Fibroblast of lung (primary cell): ENCODE data around the gene ITPR2. TPM values are rescaled to one million over a fixed set of nuclear protein-coding genes. Genes with fewer than 3 reads are reported as not detected.

Source experiments
- DNase-seq, 2 donors: peaks; one replicate each; pipeline versions ENCODE4 v3.0.0 to v3.0.0-alpha.2; 2010; ENCODE audit warnings: low read depth in 2 of 2
- H2AFZ ChIP-seq: 2 replicates; pipeline ENCODE4 v1.5.1; 2012; ENCODE audit warnings: low read length, control low read depth, inconsistent platforms
- H3K27ac ChIP-seq: 2 replicates; pipeline ENCODE4 v1.5.1; 2011; ENCODE audit warnings: low read length, control low read depth; ENCODE audit not compliant: insufficient read depth
- H3K27me3 ChIP-seq: 2 replicates; pipeline ENCODE4 v1.5.1; 2011; ENCODE audit warnings: mild to moderate bottlenecking, low read length; ENCODE audit not compliant: control insufficient read depth, insufficient read depth
- H3K36me3 ChIP-seq: 2 replicates; pipeline ENCODE4 v1.5.1; 2011; ENCODE audit warnings: low read length; ENCODE audit not compliant: control insufficient read depth, insufficient read depth
- H3K4me1 ChIP-seq: 2 replicates; pipeline ENCODE4 v1.5.1; 2011; ENCODE audit warnings: low read length; ENCODE audit not compliant: control insufficient read depth, insufficient read depth; ENCODE audit errors: extremely low read depth
- H3K4me2 ChIP-seq: 2 replicates; pipeline ENCODE4 v1.5.1; 2011; ENCODE audit warnings: low read length, control low read depth; ENCODE audit not compliant: insufficient read depth; ENCODE audit errors: extremely low read depth
- H3K4me3 ChIP-seq, 4 experiments: fragments of 200-600 bp in 1 of 4; sonication (generic) in 1 of 4; replicated peaks in 1 of 4; 2 replicates each; pipeline ENCODE4 v1.5.1; 2011 to 2016; ENCODE audit warnings: low read length in 4 of 4, low read depth in 3 of 4, mild to moderate bottlenecking in 3 of 4, control low read depth in 2 of 4, inconsistent platforms in 1 of 4, mixed read lengths in 1 of 4; ENCODE audit not compliant: insufficient read depth in 1 of 4; ENCODE audit errors: control extremely low read depth in 1 of 4
- H3K79me2 ChIP-seq: 2 replicates; pipeline ENCODE4 v1.5.1; 2012; ENCODE audit warnings: mild to moderate bottlenecking, low read length, inconsistent platforms; ENCODE audit not compliant: control insufficient read depth, insufficient read depth
- H3K9ac ChIP-seq: 2 replicates; pipeline ENCODE4 v1.5.1; 2011; ENCODE audit warnings: mild to moderate bottlenecking, low read length, control low read depth; ENCODE audit not compliant: insufficient read depth
- H3K9me3 ChIP-seq: 2 replicates; pipeline ENCODE4 v1.5.1; 2012; ENCODE audit warnings: low read depth, low read length; ENCODE audit not compliant: control insufficient read depth, insufficient read depth
- H4K20me1 ChIP-seq: 2 replicates; pipeline ENCODE4 v1.5.1; 2011; ENCODE audit warnings: low read length; ENCODE audit not compliant: control insufficient read depth, insufficient read depth; ENCODE audit errors: extremely low read depth
- EZH2 ChIP-seq: IDR thresholded peaks from 2 replicates; pipeline ENCODE4 v1.5.1; 2012; ENCODE audit warnings: low read length, control low read depth, mild to moderate bottlenecking; ENCODE audit errors: missing control alignments
- polyA plus RNA-seq, 2 donors: library from polyadenylated mRNA; depleted of rRNA in 1 of 2; stranded (reverse) in 1 of 2; unstranded in 1 of 2; fragments of >200 nt; gene quantifications; 2 replicates each; pipeline ENCODE4 v1.2.1, GENCODE V29; 2011 to 2012; ENCODE audit warnings: missing spikeins in 1 of 2
- total RNA-seq: library from RNA; depleted of rRNA; stranded (reverse); fragments of >200 nt; gene quantifications from 2 replicates; pipeline ENCODE4 v1.2.1, GENCODE V29; 2014
- TF ChIP-seq, protein P1 (sequence below), 2 donors: IDR thresholded peaks in 1 of 2; conservative IDR thresholded peaks in 1 of 2; 1 replicate in 1 of 2; 2 replicates in 1 of 2; pipeline ENCODE4 v1.5.1; 2011 to 2012; ENCODE audit warnings: low read length in 2 of 2, control low read depth in 1 of 2, inconsistent platforms in 1 of 2, low read depth in 1 of 2, mild to moderate bottlenecking in 1 of 2

The ITPR2 gene
- total and polyA plus RNA-seq, 2 donors (not counting 1 experiment from before 2014, with no cell fraction given), result 5.1 to 24.6 TPM

DNA sequence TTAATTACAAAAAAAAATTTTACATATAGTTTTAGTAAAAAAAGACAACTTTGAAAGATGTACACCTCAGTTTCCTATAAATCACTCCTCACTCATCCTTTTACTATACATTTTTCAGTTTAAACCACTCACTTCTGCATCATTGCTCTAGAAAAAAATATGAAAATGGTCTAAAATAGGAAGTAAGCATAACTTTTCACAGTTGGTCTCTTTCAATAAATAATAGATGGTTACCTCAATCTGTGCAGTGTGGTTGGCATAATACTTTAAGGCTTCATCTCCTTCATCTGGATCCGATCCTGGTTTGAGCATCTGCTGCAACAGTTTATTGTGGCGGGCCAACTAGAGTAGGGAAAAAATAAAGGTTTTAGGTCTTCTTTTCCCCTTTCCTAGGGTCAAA lies 389.7 kb downstream of the ITPR2 start:
- Histone ChIP-seq H3K79me2 (no peaks in the 10 kb centered on the region), H3K36me3 (no peaks in the 10 kb centered on the region), H3K4me2 (no peak overlapping the region), H4K20me1 (no peaks in the 10 kb centered on the region), H3K9ac (no peak overlapping the region), H2AFZ (no peak overlapping the region), H3K4me3 (no peak overlapping the region), H3K27ac (no peak overlapping the region), H3K9me3 (no peaks in the 10 kb centered on the region), H3K27me3 (no peaks in the 10 kb centered on the region), H3K4me1 (no peaks in the 10 kb centered on the region)
- no peak for TF ChIP-seq EZH2
- TF ChIP-seq, protein P1, sequence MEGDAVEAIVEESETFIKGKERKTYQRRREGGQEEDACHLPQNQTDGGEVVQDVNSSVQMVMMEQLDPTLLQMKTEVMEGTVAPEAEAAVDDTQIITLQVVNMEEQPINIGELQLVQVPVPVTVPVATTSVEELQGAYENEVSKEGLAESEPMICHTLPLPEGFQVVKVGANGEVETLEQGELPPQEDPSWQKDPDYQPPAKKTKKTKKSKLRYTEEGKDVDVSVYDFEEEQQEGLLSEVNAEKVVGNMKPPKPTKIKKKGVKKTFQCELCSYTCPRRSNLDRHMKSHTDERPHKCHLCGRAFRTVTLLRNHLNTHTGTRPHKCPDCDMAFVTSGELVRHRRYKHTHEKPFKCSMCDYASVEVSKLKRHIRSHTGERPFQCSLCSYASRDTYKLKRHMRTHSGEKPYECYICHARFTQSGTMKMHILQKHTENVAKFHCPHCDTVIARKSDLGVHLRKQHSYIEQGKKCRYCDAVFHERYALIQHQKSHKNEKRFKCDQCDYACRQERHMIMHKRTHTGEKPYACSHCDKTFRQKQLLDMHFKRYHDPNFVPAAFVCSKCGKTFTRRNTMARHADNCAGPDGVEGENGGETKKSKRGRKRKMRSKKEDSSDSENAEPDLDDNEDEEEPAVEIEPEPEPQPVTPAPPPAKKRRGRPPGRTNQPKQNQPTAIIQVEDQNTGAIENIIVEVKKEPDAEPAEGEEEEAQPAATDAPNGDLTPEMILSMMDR (conservative IDR thresholded peaks at IDR 0.05 in 1 of 2, IDR thresholded peaks at IDR 0.05 in 1 of 2; ENCODE audit: low read depth in 1 of 2, low read length in 2 of 2), result no peak
- DNase-seq, result no peak

DNA sequence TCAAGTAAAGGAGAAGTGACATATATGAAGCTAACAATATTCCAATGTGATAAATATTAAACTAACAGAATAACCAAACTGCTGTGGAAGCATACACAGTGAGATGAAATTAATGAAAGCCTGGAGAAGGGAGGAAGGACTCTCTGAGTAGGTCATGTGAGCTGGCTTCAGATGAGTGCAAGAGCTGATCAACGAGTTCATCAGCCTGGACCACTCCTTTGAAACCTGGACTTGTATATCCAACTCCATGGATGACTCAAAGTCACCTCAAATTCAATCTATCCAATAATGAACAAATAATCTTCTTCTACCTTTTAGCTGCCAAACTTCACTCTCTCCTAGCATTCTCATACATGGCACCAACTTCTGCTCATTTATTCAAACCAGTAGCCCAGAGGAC lies 391.6 kb downstream of the ITPR2 start:
- no peak for DNase-seq
- Histone ChIP-seq H2AFZ (no peak overlapping the region), H3K79me2 (no peaks in the 10 kb centered on the region), H3K4me3 (no peak overlapping the region), H3K27me3 (no peaks in the 10 kb centered on the region), H3K27ac (no peak overlapping the region), H3K4me2 (no peak overlapping the region), H3K4me1 (no peaks in the 10 kb centered on the region), H4K20me1 (no peaks in the 10 kb centered on the region), H3K36me3 (no peaks in the 10 kb centered on the region), H3K9ac (no peak overlapping the region), H3K9me3 (no peaks in the 10 kb centered on the region)
- TF ChIP-seq, protein P1 (conservative IDR thresholded peaks at IDR 0.05 in 1 of 2, IDR thresholded peaks at IDR 0.05 in 1 of 2; ENCODE audit: low read depth in 1 of 2, low read length in 2 of 2), result no peak
- no peak for TF ChIP-seq EZH2

DNA sequence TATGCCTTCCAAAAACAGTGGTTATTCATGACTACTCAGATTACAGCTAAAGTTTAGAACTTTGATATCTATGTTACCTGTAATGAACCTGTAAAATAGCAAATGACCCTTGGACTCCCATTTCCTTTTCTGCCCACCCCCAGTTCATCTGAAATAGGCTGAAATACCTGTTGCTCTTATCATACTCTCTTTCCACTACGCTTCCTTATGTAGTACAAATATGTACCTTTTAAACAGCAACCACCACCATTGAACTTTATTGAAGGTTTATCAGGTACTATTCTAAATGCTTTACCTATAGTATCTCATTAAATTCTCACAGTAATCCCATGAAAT lies 398.0 kb downstream of the ITPR2 start:
- Histone ChIP-seq H3K27ac (no peak overlapping the region), H3K9ac (no peak overlapping the region), H3K9me3 (no peaks in the 10 kb centered on the region), H3K36me3 (no peaks in the 10 kb centered on the region), H2AFZ (no peak overlapping the region), H3K4me1 (no peaks in the 10 kb centered on the region), H3K27me3 (no peaks in the 10 kb centered on the region), H4K20me1 (no peaks in the 10 kb centered on the region), H3K4me2 (no peak overlapping the region), H3K79me2 (no peaks in the 10 kb centered on the region), H3K4me3 (no peak overlapping the region)
- TF ChIP-seq, protein P1 (conservative IDR thresholded peaks at IDR 0.05 in 1 of 2, IDR thresholded peaks at IDR 0.05 in 1 of 2; ENCODE audit: low read depth in 1 of 2, low read length in 2 of 2), result no peak
- no peak for TF ChIP-seq EZH2
- no peak for DNase-seq
